ENCODE data around the gene ABTB2. TPM values are rescaled to one million over a fixed set of nuclear protein-coding genes. Genes with fewer than 3 reads are reported as not detected.

Gene ABTB2
- polyA plus RNA-seq, 1 donor from 2014 or later = 0.68 TPM

GRCh38 chr11:34192481-34193401, 165.1 kb downstream of the ABTB2 start:
- Histone ChIP-seq H3K27ac (ENCODE audit: low read length) (no peak overlapping the region), H3K36me3 (ENCODE audit: insufficient read depth, low read length) (no peaks in the 10 kb centered on the region)

GRCh38 chr11:34191578-34191977, 166.2 kb downstream of the ABTB2 start:
- Histone ChIP-seq H3K27ac (ENCODE audit: low read length) (no peak overlapping the region), H3K36me3 (ENCODE audit: insufficient read depth, low read length) (no peaks in the 10 kb centered on the region), H4K20me1 (ENCODE audit: insufficient read depth) (no peaks in the 10 kb centered on the region), H3K4me2 (ENCODE audit: low read length) (no peak overlapping the region), H3K9me2 (ENCODE audit: insufficient read depth, low read length) (no peaks in the 10 kb centered on the region), H3K9ac (ENCODE audit: low read length) (no peak overlapping the region), H2AFZ (ENCODE audit: low read depth, low read length) (no peak overlapping the region), H3K9me3 (ENCODE audit: low read length) (no peaks in the 10 kb centered on the region), H3K27me3 (ENCODE audit: insufficient read depth, low read depth, low read length) (no peaks in the 10 kb centered on the region), H3K4me3 (ENCODE audit: low read length) (no peak overlapping the region), H3F3A (ENCODE audit: insufficient read depth, low read length, poor library complexity, severe bottlenecking) (no peaks in the 10 kb centered on the region), H3K79me2 (replicated peaks; ENCODE audit: insufficient read depth, low read length) (no peaks in the 10 kb centered on the region)
- no peak for TF ChIP-seq EP300 (conservative IDR thresholded peaks at IDR 0.05; ENCODE audit: poor library complexity, severe bottlenecking)
- no peak for TF ChIP-seq MXI1 (conservative IDR thresholded peaks at IDR 0.05; ENCODE audit: poor library complexity, severe bottlenecking)
- TF ChIP-seq REST (IDR thresholded peaks at IDR 0.05; ENCODE audit: borderline replicate concordance) = no peak
- no peak for TF ChIP-seq SMC3 (conservative IDR thresholded peaks at IDR 0.05; ENCODE audit: poor library complexity)
- TF ChIP-seq TAF1 (IDR thresholded peaks at IDR 0.05; ENCODE audit: low read depth) = no peak
- TF ChIP-seq POLR2AphosphoS5 (IDR thresholded peaks at IDR 0.05) = no peak
- TF ChIP-seq RAD21 (conservative IDR thresholded peaks at IDR 0.05) = no peak

More at GRCh38 chr11:34192481-34193401, 165.1 kb downstream of the ABTB2 start:
- no peak overlapping the region for H3K4me2 ChIP-seq (ENCODE audit: low read length)
- no peak overlapping the region for H2AFZ ChIP-seq (ENCODE audit: low read depth, low read length)
- no peaks in the 10 kb centered on the region for H4K20me1 ChIP-seq (ENCODE audit: insufficient read depth)
- no peaks in the 10 kb centered on the region for H3K9me3 ChIP-seq (ENCODE audit: low read length)
- H3K9ac ChIP-seq (ENCODE audit: low read length) = no peak overlapping the region
- no peaks in the 10 kb centered on the region for H3K79me2 ChIP-seq (replicated peaks; ENCODE audit: insufficient read depth, low read length)
- H3F3A ChIP-seq (ENCODE audit: insufficient read depth, low read length, poor library complexity, severe bottlenecking) = no peaks in the 10 kb centered on the region
- no peaks in the 10 kb centered on the region for H3K9me2 ChIP-seq (ENCODE audit: insufficient read depth, low read length)
- H3K4me3 ChIP-seq (ENCODE audit: low read length) = no peak overlapping the region
- H3K27me3 ChIP-seq (ENCODE audit: insufficient read depth, low read depth, low read length) = no peaks in the 10 kb centered on the region
- TF ChIP-seq, protein P1, sequence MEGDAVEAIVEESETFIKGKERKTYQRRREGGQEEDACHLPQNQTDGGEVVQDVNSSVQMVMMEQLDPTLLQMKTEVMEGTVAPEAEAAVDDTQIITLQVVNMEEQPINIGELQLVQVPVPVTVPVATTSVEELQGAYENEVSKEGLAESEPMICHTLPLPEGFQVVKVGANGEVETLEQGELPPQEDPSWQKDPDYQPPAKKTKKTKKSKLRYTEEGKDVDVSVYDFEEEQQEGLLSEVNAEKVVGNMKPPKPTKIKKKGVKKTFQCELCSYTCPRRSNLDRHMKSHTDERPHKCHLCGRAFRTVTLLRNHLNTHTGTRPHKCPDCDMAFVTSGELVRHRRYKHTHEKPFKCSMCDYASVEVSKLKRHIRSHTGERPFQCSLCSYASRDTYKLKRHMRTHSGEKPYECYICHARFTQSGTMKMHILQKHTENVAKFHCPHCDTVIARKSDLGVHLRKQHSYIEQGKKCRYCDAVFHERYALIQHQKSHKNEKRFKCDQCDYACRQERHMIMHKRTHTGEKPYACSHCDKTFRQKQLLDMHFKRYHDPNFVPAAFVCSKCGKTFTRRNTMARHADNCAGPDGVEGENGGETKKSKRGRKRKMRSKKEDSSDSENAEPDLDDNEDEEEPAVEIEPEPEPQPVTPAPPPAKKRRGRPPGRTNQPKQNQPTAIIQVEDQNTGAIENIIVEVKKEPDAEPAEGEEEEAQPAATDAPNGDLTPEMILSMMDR (IDR thresholded peaks at IDR 0.05; ENCODE audit: poor library complexity, severe bottlenecking) = no peak
- TF ChIP-seq RAD21 (conservative IDR thresholded peaks at IDR 0.05) (no peak), REST (IDR thresholded peaks at IDR 0.05; ENCODE audit: borderline replicate concordance) (no peak), EZH2 (IDR thresholded peaks at IDR 0.05; ENCODE audit: borderline replicate concordance, insufficient read depth, low read length, poor library complexity, severe bottlenecking) (no peak), TAF1 (IDR thresholded peaks at IDR 0.05; ENCODE audit: low read depth) (no peak), SMC3 (conservative IDR thresholded peaks at IDR 0.05; ENCODE audit: poor library complexity) (no peak), POLR2AphosphoS5 (IDR thresholded peaks at IDR 0.05) (no peak), EP300 (conservative IDR thresholded peaks at IDR 0.05; ENCODE audit: poor library complexity, severe bottlenecking) (no peak), MXI1 (conservative IDR thresholded peaks at IDR 0.05; ENCODE audit: poor library complexity, severe bottlenecking) (no peak)

All from neural cell (in vitro differentiated cells).